GM18499 (cell line): Measurements from ENCODE around the gene CNTNAP2.

Experiments
- ATAC-seq: cut with Tn5 transposase; IDR thresholded peaks from one replicate; pipeline ENCODE4 v1.9.1; 2021; ENCODE audit warnings: moderate number of reproducible peaks; ENCODE audit not compliant: insufficient read depth, unreplicated experiment

The CNTNAP2 gene

DNA sequence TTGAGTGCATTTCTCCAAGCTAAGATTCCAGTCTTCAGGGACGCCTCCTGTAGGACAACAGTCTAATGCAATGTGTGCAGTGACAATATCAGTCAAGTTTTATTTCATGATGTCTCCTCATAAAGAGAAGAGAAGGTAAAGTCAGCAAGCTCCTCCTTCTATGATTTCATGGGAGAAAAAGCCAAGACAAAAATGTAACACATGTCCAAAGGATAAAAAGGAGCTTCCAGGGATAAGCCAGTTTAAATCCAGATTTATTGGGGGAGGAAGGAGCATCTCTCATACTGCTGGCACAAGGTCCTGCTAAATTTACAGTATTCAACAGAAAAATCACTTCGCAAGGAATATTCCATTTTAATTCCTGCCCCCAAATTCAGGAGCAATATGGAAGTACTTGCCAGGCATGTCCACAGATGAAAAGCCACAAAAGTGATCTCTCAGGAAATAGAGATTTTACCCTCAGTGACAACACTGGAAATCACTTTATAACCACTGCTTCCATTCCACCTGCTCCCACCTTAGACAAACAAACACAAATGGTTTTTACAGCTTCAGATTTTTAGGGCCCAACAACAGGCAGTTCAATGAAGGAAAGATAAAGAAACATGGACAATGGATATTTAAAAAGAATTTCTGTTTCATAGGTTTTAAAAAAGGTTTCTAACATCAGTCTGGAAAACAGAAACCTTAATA lies 1796.5 kb downstream of the CNTNAP2 start:
- no peak for ATAC-seq

DNA sequence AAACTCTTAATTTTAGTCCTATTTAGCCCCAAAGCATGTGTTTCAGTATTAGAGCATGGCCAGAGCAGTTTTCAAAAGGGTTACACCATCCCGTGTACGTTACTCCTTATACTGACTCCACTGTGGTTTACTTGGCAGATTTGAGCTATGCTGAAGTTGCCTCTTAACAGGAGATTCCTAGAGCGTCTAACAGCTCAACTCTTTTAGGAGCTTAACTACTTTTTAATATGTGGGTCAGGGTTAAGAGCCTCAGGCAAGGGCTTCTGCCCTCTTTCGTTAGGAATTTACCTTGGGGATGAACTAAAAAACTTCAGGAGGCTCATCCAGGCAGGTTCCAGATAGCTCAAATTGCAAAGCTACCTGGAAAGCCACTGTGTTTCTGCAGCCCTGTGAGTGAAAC lies 1799.2 kb downstream of the CNTNAP2 start:
- no peak for ATAC-seq

DNA sequence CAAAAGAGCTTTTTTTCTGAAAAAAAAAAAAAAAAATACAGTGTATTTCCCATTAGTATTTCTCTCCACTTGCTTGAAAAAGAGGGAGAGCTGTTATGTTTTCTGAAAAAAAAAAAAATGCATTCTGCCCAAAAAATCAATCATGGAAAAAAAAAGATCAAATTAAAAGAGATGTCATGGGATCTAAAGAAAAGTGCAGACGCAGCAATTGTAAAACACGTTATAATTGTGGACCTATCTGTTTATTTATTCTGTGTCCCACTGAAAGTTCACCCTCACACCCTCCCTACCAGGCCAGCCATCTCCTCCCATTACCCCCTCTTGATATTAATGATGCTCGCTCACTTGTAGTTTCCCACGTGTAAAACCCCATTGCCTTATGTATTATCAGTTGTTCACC lies 1800.0 kb downstream of the CNTNAP2 start:
- no peak for ATAC-seq

DNA sequence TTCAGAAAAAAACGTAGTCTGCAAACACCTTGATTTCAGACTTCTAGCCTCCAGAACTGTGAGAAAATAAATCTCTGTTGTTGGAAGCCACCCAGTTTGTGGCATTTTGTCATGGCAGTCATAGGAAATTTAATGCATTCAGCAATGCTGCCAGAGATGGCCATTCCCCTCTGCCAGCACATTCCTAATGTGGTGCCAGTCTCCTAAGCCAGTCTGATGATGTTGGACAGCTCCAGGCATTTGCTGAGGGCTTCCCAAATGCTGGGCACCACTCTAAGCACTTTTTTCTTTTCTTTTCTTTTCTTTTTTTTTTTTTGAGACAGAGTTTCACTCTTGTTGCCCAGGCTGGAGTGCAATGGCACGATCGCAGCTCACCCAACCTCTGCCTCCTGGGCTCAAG lies 1807.2 kb downstream of the CNTNAP2 start:
- no peak for ATAC-seq

DNA sequence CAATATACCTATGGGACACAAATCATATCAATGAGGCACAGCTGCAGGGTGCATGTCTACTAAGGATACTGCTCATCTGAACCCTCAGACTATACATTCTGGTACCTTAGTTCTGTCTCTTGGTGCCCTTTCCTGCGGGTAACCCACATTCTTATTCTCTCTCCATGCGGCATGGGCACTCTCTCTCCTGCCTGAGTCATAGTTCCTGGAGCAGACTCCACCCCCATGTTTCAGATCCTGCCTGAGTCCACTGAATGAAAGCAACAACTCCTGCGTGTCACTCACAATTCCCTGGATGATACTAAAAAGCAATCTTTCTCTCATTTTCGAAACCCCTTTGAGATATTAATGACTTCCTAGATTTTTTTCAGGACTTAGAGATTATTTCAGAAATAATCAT lies 1820.8 kb downstream of the CNTNAP2 start:
- ATAC-seq: no peak

DNA sequence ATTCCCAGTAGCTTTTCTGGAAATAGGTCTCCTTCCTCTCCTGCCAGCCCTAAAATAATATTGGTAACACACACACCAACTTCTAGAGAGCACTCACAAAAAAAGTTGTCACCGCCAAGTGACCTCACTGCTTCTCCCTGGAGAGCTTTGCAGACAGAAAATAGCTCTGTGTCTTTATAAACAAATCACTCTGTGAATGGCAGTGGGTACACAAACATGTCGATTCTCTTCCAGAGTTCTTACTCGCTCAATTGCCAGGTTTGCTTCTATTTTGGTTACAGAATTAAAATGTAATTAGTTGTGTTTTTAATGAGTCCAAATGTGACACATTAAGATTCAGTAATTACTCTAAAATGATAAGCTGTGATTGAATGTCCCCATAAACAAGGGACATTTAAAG lies 1824.8 kb downstream of the CNTNAP2 start:
- ATAC-seq: no peak

DNA sequence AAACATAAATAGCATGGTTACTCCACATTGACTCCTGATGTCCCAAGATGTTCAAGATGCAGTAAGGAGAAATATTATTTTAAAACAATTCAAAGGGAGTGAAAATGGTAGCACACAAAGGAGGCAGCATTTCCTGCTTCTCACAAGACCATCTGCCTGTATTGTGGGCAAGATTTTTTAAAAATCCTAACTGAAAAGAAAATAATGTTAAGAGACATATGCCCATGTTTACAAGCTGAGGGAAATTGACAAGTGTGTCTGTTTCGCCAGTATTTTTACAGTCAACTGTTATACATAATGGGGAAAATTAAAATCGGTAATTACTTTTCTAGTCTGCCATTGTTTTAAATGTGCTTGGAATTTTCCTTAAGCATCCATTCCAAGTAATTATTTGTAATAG lies 1827.7 kb downstream of the CNTNAP2 start:
- ATAC-seq: no peak

DNA sequence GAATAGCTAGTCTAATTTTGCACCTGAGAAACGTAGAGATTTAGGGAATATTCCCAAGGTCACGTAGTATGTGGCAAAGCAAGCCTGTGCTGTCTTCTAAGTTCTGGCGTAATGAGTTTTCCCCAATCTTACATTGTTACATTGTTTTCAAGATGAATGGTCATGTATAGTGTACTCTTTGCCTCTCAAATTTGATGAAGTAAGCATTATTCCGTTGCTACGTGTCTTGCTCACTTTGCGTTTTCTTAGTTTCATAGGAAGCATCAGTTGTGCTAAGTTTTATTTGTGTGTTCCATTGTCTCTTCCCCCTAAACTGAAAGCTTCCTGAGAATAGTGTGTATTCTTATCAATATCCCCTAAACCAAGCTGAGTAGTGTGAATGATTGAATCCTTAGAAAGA lies 1836.3 kb downstream of the CNTNAP2 start:
- no peak for ATAC-seq

DNA sequence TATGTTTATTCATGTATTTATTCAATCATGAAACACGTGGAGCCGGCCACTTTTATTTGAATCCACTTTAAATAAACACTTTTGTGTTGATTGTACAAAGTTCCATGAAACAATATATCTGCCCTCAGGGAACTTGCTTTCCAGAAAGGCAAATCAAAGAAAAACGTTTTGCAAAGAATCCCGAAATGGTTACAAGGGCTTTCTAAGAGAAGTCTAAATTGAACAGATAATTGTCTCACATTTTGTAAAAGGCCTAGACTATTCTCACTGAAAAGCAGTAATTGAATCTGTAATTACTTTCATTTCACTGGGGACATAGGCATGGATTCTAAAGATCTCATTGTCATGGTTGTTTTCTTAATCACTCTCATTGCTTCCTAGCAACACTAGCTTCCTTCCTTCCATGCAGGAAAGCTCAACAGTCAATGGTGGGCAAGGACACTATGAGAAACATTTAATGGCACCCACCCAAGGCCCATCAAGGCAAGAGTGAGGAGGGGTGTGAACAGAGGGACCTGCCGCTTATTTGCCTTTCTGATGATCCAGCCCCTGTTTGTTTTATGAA lies 1851.5 kb downstream of the CNTNAP2 start:
- no peak for ATAC-seq

DNA sequence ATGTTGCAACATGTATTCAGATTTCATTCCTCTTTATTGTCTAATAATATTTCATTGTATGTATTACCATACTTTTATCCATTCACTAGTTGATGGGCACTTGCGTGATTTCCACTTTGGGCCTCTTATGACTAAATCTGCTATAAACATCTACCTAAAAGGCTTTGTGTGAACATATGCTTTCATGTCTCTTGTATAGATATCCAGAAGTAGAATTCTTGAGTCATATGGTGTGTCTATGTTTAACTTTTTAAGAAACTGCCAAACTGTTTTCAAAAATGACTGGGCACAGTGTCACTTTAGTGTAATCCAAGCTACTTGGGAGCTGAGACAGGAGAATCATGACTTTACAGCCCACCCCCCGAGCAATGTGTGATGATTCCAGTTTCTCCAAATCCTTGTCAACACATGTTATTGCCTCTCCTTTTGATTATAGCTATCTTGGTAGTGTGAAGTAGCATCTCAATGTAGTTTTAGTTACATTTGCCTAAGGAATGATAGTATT lies 1855.1 kb downstream of the CNTNAP2 start:
- ATAC-seq: no peak

DNA sequence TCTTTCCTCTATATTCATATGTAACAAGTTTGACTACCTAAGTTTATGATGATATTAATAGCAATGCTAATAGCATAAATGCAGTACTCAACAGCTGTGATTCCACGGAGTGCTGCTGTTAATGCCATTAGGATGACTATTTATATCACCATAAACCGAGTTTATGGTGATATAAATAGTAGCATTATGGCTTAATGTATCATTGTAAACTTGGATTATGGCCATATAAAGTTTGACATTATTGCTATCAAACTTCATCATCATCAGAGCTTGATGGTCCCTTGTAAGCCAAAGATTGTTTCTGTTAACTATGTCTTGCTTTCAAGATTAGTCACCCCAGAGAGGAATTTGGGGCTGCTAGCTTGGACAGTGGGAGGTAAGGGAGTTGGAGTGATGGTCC lies 1861.6 kb downstream of the CNTNAP2 start:
- no peak for ATAC-seq

DNA sequence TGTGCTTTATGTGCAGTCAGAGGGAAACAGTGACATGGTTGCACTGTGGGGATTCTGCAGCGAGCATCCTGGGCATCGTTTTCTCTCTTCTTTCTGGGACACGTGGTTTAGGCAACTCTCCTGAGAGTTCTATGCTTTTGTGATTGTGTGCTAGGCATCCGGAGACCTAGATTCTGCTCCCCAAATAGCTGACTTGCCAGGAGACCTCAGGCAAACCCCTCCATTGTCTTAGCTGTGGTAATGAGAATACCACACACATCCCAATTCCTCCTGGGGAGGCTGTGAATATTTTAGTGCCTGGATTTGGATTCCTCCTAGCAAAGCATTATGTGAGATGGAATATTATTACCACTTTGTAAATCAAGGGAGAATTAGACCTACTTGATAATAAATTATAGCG lies 1862.0 kb downstream of the CNTNAP2 start:
- no peak for ATAC-seq

DNA sequence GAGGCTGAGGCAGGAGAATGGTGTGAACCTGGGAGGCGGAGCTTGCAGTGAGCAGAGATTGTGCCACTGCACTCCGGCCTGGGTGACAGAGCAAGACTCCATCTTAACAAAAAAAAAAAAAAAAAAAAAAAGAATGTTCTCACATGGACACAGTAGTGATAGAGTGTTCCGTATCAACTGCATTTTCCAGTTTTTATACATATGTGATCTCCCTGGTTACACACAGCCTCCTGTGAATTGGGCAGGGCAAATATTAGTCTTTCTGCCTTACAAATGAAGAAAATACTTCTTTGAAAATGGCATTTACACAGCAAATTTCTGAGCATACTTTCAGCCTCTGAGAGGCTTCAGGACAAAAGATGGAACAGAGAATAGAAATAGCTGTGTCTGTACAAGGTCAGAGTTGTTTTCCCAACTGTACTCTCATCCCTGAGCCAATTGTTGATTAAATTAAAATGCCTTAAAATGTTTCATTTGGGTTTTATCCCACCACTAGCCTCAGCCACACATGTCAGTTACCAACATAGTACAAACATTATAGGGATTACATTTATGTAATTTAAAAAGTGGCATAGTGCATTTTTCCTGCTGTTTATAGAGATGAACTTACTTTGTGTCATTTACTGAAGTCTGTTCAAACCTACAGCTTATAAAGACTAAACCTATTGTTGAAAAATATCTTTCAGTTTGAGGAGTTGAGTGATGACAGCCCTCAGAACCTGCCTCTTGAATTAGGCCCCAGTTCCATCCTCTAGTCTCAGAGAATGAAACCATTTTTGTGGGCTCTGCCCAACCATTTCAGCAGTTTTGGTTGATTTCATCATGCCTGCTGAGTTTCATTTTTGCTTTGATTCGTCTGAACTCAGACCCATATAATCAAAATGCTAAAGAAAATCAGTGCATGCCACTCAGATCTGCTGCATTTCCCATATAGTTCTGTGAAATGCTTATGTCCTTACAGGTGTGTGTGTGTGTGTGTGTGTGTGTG lies 1864.5 kb downstream of the CNTNAP2 start:
- peak; percentile 82 for ATAC-seq

DNA sequence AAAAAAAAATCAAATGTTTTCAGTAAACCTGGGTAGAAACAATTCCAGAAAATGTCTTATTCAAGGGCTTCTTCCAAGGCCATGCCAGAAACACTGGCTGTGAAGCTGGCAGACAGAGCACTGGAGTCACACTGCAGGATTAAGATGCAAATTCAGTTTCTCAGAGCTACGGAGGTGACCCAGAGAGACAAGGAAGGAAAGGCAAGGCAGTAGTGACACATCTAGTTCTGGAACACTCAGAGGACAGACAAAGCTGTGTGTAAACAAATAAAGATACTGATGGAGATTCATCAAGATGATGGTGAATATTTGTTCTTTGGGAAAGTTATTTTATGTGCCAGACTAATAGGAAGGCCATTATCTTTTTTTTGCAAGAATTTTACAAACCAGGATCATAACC lies 1865.7 kb downstream of the CNTNAP2 start:
- ATAC-seq: no peak

DNA sequence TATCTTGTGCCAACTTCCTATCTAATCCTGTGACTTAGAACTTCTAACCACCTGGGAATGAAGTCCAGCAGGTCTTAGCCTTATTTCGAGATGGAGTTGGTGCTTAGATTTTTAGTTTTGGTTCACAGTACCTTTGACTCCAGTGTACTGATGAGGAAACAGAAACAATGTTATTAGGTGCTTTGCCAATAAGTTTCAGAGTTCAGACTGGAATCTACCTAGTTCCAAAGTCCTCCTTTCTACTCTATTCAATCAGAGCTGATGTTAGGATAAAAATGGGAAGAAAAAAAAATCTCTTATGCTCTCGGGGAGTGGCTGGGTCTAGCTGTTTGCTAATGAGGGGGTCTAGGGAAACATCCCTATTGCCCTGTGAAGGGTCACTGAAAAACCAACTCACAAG lies 1867.7 kb downstream of the CNTNAP2 start:
- no peak for ATAC-seq

DNA sequence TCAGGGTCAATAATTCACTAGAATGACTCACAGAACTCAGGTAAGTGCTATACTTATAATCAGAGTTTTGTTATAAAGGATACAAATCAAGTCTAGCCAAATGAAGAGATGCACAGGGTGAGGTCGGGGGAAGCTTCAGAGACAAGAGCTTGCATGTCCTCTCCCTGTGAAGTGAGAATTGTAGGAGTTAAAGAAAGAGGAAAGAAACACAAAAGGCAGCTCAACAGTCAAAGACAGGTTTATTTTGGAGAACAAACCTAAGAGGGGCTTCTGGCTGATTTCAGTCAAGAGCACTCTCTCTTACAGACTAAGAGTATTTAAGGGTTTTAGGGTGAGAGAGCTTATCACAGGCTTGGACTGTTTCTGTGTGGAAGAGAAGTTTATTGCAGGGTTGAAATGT lies 1873.5 kb downstream of the CNTNAP2 start:
- no peak for ATAC-seq

DNA sequence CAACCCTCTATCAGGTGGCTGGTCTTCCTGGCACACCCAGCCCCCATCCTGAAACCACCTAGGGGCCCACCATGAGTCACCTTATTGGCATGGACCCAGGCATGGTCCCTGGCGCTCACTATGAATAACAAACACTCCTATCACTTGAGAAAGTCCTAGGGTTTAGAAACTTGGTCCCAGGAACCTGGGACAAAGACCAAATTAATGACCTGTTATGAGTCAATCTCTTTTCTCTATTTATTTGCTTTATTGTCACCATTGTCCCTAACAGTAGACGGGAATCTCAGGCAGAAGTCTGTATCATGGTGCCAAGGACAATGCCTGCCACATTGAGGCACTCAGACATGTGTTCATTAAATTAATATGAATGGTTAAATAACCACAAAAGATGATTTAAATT lies 1874.3 kb downstream of the CNTNAP2 start:
- ATAC-seq: no peak

DNA sequence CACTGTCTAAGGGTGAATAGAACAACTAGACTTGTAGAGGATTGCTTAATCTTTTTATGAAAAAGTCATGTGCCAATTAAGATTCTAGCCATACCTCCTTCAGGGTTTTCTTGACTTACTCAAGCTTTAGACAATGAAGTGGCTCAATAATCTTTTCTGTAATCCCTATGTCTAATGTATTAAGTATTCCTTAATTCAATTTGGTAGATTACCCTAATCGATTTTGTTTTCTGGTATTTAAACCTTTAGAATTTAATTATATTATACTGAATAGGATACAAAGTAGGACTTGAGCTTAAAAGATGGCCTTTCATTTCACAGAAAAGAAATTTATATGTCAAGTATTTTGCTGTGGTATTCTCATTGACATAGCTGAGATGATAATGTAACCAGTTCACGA lies 1876.1 kb downstream of the CNTNAP2 start:
- no peak for ATAC-seq

DNA sequence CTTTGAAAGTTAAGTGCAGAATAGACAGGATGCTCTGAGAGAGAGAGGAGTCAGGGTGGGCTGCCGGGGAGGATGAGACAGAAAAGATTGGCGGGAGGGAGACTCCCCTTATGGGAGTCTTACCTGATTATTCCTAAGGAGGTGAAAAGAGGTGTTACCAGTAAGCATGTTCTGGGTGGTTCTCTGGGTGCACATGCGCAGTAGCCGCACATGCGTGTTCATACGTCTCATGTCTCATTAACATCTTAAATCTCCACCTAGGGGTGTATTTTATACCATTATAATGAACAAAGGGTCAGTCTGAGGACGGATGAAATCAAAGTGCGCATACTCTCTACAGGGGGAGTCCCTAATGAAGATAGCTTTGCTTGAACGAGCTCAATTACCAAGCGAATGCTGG lies 1881.0 kb downstream of the CNTNAP2 start:
- no peak for ATAC-seq

DNA sequence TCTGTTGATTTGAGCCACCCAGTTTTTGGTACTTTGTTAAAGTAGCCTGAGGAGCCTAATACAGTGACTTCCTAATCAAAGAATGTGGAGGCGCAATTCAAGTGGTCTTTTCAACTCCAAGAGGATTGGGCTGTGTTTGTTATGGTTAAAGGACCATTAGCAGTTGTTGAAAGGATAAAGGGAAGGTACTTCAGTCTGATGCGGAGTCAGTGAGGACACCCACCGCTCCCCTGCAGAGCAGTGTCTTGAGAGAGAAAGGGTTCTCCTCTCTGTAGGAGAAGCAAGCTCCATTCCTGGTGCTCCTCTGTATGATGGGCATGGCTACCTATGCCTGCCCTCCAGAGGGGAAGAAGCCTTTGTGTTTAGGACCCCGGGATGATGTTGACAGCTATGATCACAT lies 1883.4 kb downstream of the CNTNAP2 start:
- ATAC-seq: no peak

DNA sequence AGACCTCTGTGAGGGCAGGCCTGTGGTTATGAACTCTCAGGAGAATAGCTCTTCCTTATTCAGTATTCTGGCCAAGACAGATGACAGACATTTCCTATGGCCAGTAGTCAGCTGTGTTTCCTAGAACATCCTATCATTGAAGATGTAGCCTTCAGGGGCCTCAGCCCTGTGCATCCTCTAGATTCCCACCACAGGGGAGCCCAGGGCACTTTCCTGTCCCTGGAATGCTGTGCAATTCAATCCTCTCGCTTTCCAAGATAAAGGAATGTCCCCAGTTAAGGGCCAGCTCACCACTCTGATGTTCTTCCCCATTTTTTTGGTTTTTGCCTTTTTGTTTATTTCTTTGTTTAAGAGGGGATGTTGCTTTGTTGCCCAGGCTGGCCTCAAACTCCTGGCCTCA lies 1895.2 kb downstream of the CNTNAP2 start:
- no peak for ATAC-seq
